C4-2B (cell line): ENCODE results near the gene SLC9A9.

Source experiments
- H3K27ac ChIP-seq: fragments of 450-650 bp; 2 replicates; pipeline ENCODE4 v1.5.1; 2017
- ZFX ChIP-seq: fragments of 450-650 bp; IDR thresholded peaks from 2 replicates; pipeline ENCODE4 v1.6.1; 2017
- TF ChIP-seq, protein P1 (sequence below): fragments of 450-650 bp; conservative IDR thresholded peaks from 2 replicates; pipeline ENCODE4 v1.5.1; 2017; ENCODE audit warnings: mild to moderate bottlenecking

The SLC9A9 gene

DNA sequence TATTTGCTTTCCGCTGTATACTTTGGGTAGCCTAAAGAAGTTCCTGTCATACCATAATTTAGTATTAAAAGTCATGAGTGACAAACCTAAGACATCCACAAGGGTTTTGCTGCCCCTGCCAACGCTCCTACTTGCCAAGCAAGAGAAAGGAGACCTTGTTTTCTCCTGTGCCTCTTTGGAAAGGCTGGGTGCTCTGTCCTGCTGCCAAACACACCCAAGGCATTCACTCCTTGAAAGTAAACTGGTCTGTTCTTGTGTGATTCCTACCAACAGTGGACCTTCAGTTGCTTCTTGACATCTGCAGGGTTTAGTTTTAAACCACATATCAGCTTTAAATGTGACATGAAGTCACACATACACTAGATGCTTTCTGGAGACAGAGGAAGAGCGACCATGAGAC, 295.4 kb downstream of the SLC9A9 start:
- H3K27ac ChIP-seq = no peak overlapping the region; the same call in 1 of the 2 replicates
- no peak for TF ChIP-seq ZFX
- TF ChIP-seq, protein P1, sequence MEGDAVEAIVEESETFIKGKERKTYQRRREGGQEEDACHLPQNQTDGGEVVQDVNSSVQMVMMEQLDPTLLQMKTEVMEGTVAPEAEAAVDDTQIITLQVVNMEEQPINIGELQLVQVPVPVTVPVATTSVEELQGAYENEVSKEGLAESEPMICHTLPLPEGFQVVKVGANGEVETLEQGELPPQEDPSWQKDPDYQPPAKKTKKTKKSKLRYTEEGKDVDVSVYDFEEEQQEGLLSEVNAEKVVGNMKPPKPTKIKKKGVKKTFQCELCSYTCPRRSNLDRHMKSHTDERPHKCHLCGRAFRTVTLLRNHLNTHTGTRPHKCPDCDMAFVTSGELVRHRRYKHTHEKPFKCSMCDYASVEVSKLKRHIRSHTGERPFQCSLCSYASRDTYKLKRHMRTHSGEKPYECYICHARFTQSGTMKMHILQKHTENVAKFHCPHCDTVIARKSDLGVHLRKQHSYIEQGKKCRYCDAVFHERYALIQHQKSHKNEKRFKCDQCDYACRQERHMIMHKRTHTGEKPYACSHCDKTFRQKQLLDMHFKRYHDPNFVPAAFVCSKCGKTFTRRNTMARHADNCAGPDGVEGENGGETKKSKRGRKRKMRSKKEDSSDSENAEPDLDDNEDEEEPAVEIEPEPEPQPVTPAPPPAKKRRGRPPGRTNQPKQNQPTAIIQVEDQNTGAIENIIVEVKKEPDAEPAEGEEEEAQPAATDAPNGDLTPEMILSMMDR = no peak

DNA sequence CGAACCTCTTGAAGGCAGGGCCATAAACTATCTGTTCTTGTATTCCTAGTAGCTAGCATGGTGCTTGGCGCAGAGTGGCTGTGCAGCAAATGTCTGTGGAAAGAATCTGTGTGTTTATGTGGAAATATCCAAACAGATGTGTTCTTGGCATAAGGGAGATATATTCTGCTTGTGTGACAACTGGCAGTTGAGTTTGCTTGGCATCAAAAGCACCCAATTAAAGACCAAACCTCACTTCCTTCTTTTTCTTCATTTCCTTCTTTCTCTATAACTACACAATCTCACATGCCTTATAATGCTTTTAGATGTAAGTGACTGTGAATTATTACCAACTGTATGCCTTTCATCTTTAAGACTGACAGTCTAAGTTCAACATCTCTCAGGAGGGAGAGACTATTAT, 296.5 kb downstream of the SLC9A9 start:
- TF ChIP-seq ZFX = no peak
- TF ChIP-seq, protein P1 = no peak
- no peak overlapping the region for H3K27ac ChIP-seq

- TF ChIP-seq ZFX = no peak
- TF ChIP-seq, protein P1 = no peak
- no peak overlapping the region for H3K27ac ChIP-seq
Measured at GRCh38 chr3:143548861-143549497, 299.3 kb downstream of the SLC9A9 start.

GRCh38 chr3:143548393-143548792, 299.9 kb downstream of the SLC9A9 start:
- no peak overlapping the region for H3K27ac ChIP-seq
- no peak for TF ChIP-seq ZFX
- TF ChIP-seq, protein P1 = no peak

DNA sequence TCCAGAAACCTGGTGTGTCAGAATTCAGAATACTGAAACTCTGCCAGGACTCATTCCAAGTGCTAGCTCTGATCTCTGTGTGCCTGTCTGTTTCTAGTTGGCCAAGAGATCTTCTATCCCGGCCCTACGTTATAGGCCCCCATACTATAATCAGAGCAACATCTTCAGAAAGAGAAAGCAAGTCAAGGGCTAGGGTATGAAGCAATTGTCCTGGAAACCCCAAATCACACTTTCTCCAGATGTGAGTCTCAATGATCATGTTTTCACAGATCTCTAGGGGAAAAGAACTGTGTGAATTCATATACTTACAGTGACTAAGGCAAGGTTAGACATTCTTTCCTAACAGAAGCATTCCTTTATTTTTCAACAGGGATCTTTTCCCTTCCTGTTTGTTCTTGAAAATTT, 309.7 kb downstream of the SLC9A9 start:
- no peak overlapping the region for H3K27ac ChIP-seq
- no peak for TF ChIP-seq ZFX
- TF ChIP-seq, protein P1 = no peak

DNA sequence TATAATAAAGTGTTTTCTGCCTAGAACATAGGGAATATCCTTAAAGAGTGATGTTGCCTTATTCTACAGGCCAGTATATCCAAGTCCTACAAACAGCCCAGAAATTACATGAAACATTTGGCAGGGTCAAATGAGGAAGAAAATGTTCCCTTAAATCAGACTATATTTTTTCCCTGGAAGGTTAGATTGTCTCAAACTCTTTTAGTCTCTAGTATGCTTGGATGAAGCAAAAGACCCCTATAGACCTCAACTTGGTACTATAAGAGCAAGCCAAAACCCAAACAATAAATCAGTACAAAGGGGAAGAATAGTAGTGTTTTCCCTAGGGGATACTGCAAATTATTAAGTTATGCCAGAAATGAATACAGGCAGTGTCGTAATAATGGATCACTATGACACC, 310.2 kb downstream of the SLC9A9 start:
- no peak overlapping the region for H3K27ac ChIP-seq
- TF ChIP-seq ZFX = no peak
- TF ChIP-seq, protein P1 = no peak

- H3K27ac ChIP-seq = no peak overlapping the region
- no peak for TF ChIP-seq ZFX
- TF ChIP-seq, protein P1 = no peak
Measured at GRCh38 chr3:143536817-143537535, 311.3 kb downstream of the SLC9A9 start.
